PC-3 (cell line): ENCODE results near the gene SLC24A3. TPM values are rescaled to one million over a fixed set of nuclear protein-coding genes. Genes with fewer than 3 reads are reported as not detected.

Experiments used
- ATAC-seq: fragments of 200-7000 bp; cut with Tn5 transposase; 2 replicates; pipeline ENCODE4 v1.9.1; 2020; ENCODE audit warnings: mild to moderate bottlenecking, moderate library complexity
- BruUV-seq: library from RNA; stranded (reverse); fragments of 400-500 nt; replicated peaks from 2 replicates; lab custom pipeline; 2021; lab: Mats Ljungman, UMichigan
- CTCF ChIA-PET: fragments of 300-600 bp; sonication (Branson Sonifier 250); formaldehyde crosslinking; loops from one replicate; lab custom pipeline; 2022; ENCODE audit warnings: antibody characterized with exemption; lab: Charles Lee
- POLR2A ChIA-PET: fragments of 300-600 bp; sonication (Branson Sonifier 250); formaldehyde crosslinking; loops from one replicate; lab custom pipeline; 2022; ENCODE audit warnings: antibody characterized with exemption; ENCODE audit not compliant: unreplicated experiment; lab: Charles Lee
- DNase-seq: peaks from one replicate; pipeline ENCODE4 v3.0.0-alpha.2; 2015
- H2AFZ ChIP-seq: fragments of 300-600 bp; sonication (generic); 2 replicates; pipeline ENCODE4 v1.6.0; 2016; ENCODE audit warnings: antibody characterized with exemption, low read length
- H3F3A ChIP-seq: fragments of 300-600 bp; sonication (generic); one replicate; pipeline ENCODE4 v1.6.0; 2017; ENCODE audit warnings: antibody characterized with exemption, low read length, control low read depth, mild to moderate bottlenecking; ENCODE audit not compliant: unreplicated experiment
- H3K27ac ChIP-seq: fragments of 300-600 bp; sonication (generic); 2 replicates; pipeline ENCODE4 v1.5.1; 2016; ENCODE audit warnings: mild to moderate bottlenecking, low read length
- H3K27me3 ChIP-seq: fragments of 300-600 bp; sonication (generic); 2 replicates; pipeline ENCODE4 v1.6.1; 2016; ENCODE audit warnings: low read length, mixed read lengths
- H3K36me3 ChIP-seq: fragments of 300-600 bp; sonication (generic); 2 replicates; pipeline ENCODE4 v1.6.1; 2016; ENCODE audit warnings: low read depth, mixed run types, low read length, mixed read lengths
- H3K4me1 ChIP-seq: fragments of 300-600 bp; sonication (generic); 2 replicates; pipeline ENCODE4 v1.5.1; 2016; ENCODE audit warnings: low read length; ENCODE audit not compliant: insufficient read depth
- H3K4me2 ChIP-seq: fragments of 300-600 bp; sonication (generic); 2 replicates; pipeline ENCODE4 v1.6.0; 2016; ENCODE audit warnings: low read length
- H3K4me3 ChIP-seq: fragments of 300-600 bp; sonication (generic); 2 replicates; pipeline ENCODE4 v1.5.1; 2016; ENCODE audit warnings: mild to moderate bottlenecking, low read length, mixed read lengths
- H3K79me2 ChIP-seq: fragments of 300-600 bp; sonication (generic); 2 replicates; pipeline ENCODE4 v1.6.1; 2017; ENCODE audit warnings: low read length, mixed read lengths
- H3K9ac ChIP-seq: fragments of 300-600 bp; sonication (generic); 2 replicates; pipeline ENCODE4 v1.6.0; 2016; ENCODE audit warnings: mild to moderate bottlenecking, low read length
- H3K9me2 ChIP-seq: fragments of 300-600 bp; sonication (generic); replicated peaks from 2 replicates; pipeline ENCODE4 v1.6.1; 2016; ENCODE audit warnings: mixed run types, low read length, mixed read lengths
- H3K9me3 ChIP-seq: fragments of 300-600 bp; sonication (generic); 2 replicates; pipeline ENCODE4 v1.6.1; 2016; ENCODE audit warnings: low read length, mixed read lengths
- H4K20me1 ChIP-seq: fragments of 300-600 bp; sonication (generic); 2 replicates; pipeline ENCODE4 v1.6.1; 2016; ENCODE audit warnings: low read length, mixed read lengths
- EZH2 ChIP-seq: fragments of 300-600 bp; sonication (generic); IDR thresholded peaks from one replicate; pipeline ENCODE4 v1.6.1; 2017; ENCODE audit warnings: antibody characterized with exemption, mild to moderate bottlenecking, low read length; ENCODE audit not compliant: unreplicated experiment
- EZH2phosphoT487 ChIP-seq: fragments of 300-600 bp; sonication (generic); IDR thresholded peaks from 2 replicates; pipeline ENCODE4 v1.6.1; 2018; ENCODE audit warnings: mild to moderate bottlenecking, antibody characterized with exemption, low read length, borderline replicate concordance
- intact Hi-C: fragments of 100-400 bp; cut with micrococcal nuclease; formaldehyde crosslinking; loops from 2 replicates; pipeline ENCODE4 v1.9.0; 2023
- total RNA-seq: library from RNA; depleted of rRNA; stranded (reverse); fragments of >200 nt; gene quantifications from 2 replicates; pipeline ENCODE4 v1.2.3, GENCODE V29; 2014
- TF ChIP-seq, protein P1 (sequence below): fragments of 300-600 bp; sonication (generic); conservative IDR thresholded peaks from 2 replicates; pipeline ENCODE4 v1.5.1; 2017; ENCODE audit warnings: antibody characterized with exemption, low read depth, mild to moderate bottlenecking, low read length

SLC24A3 gene
- total RNA-seq, 1 experiment from 2014 or later = 0.11 TPM

DNA sequence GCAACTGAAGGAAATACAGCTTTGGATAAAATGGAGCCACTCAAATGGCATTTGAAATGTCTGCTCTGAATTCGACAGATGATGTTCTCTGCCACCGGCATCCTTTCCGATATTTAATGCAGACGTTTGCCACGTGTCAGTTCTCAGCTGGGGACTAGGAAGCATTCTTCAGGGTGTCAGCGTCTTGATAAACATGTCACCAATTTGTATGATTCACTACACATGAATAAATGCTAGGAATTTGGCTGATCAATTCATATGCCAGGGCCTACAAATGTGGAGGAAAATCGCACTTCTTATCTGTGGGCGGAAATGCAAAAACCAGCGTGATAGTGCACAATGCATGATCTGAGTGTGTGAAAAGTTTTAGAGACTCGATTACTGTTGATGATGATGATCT is 169.5 kb downstream of the SLC24A3 start:
- no peaks in the 10 kb centered on the region for H3K4me1 ChIP-seq
- no peaks in the 10 kb centered on the region for H3K36me3 ChIP-seq
- no peaks in the 10 kb centered on the region for H4K20me1 ChIP-seq
- H2AFZ ChIP-seq = no peak overlapping the region
- no peak overlapping the region for H3K9ac ChIP-seq
- TF ChIP-seq EZH2 = no peak
- no peak for TF ChIP-seq EZH2phosphoT487
- TF ChIP-seq, protein P1, sequence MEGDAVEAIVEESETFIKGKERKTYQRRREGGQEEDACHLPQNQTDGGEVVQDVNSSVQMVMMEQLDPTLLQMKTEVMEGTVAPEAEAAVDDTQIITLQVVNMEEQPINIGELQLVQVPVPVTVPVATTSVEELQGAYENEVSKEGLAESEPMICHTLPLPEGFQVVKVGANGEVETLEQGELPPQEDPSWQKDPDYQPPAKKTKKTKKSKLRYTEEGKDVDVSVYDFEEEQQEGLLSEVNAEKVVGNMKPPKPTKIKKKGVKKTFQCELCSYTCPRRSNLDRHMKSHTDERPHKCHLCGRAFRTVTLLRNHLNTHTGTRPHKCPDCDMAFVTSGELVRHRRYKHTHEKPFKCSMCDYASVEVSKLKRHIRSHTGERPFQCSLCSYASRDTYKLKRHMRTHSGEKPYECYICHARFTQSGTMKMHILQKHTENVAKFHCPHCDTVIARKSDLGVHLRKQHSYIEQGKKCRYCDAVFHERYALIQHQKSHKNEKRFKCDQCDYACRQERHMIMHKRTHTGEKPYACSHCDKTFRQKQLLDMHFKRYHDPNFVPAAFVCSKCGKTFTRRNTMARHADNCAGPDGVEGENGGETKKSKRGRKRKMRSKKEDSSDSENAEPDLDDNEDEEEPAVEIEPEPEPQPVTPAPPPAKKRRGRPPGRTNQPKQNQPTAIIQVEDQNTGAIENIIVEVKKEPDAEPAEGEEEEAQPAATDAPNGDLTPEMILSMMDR = no peak
- intact Hi-C loops = no loop called here
- H3K9me2 ChIP-seq = no peaks in the 10 kb centered on the region
- peaks cover 46% of the 10 kb centered on the region for H3K27me3 ChIP-seq
- no peak overlapping the region for H3K4me2 ChIP-seq
- DNase-seq (no peak), ATAC-seq (no peak)
- POLR2A ChIA-PET = no interaction called here
- H3K27ac ChIP-seq = no peak overlapping the region
- H3K79me2 ChIP-seq = no peaks in the 10 kb centered on the region
- no peak overlapping the region for H3K4me3 ChIP-seq
- CTCF ChIA-PET = no interaction called here
- BruUV-seq = no TSS peak
- H3F3A ChIP-seq = no peaks in the 10 kb centered on the region
- H3K9me3 ChIP-seq = no peaks in the 10 kb centered on the region

DNA sequence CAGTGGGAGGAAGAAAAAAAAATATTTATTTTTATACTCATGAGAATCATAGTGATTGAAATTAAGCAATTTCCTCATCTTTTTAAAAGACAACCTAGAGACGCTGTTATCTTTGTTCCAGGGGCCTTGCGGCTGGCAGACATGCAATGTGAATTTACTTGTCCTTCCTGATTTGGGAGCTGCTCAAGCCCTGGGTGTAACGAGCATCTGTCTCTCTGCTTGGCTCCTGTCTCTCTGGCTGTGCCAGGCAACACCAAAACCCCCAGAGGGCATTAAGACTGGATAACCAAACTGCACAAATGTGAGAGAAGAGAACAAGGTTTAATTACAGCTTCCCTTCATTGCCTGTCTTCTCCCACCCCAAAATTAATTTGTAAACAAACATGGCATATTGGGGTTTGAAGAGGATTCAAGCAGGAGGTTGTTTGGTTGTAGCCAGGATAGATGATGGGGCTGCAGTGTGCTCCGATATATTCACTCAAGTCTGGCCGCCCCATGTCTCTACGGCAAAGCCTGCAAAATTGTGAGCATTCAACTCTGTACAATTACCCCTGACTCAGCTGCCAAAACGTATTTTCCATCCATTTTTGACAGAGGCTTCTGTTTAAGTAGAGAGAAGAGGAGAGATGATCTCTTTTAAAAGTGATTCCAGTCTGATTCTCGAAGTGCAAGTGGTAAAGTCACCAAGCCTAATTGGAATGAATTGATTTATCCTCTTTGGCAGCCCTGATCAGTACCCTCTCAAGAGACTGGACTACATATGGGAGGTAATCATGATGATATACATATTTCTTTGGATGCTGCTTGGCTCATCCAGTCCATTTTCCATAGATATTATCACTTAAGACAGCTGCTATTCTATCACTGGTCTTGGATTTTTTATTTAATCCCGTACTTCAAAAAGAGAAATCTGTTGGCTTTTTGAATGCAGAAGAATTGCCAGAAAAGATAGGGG is 170.2 kb downstream of the SLC24A3 start:
- H3K4me2 ChIP-seq = no peak overlapping the region
- H4K20me1 ChIP-seq = no peaks in the 10 kb centered on the region
- TF ChIP-seq EZH2 (no peak), EZH2phosphoT487 (no peak)
- TF ChIP-seq, protein P1 = no peak
- intact Hi-C loops = no loop called here
- POLR2A ChIA-PET = no interaction called here
- no peaks in the 10 kb centered on the region for H3K9me2 ChIP-seq
- H3K36me3 ChIP-seq = no peaks in the 10 kb centered on the region
- no peaks in the 10 kb centered on the region for H3K4me1 ChIP-seq
- peaks cover 39% of the 10 kb centered on the region for H3K27me3 ChIP-seq
- no TSS peak for BruUV-seq
- CTCF ChIA-PET = no interaction called here
- no peak overlapping the region for H3K27ac ChIP-seq
- H3K9me3 ChIP-seq = no peaks in the 10 kb centered on the region
- H3F3A ChIP-seq = no peaks in the 10 kb centered on the region
- ATAC-seq (no peak), DNase-seq (no peak)
- no peak overlapping the region for H3K9ac ChIP-seq
- H2AFZ ChIP-seq = no peak overlapping the region
- no peaks in the 10 kb centered on the region for H3K79me2 ChIP-seq
- no peak overlapping the region for H3K4me3 ChIP-seq

DNA sequence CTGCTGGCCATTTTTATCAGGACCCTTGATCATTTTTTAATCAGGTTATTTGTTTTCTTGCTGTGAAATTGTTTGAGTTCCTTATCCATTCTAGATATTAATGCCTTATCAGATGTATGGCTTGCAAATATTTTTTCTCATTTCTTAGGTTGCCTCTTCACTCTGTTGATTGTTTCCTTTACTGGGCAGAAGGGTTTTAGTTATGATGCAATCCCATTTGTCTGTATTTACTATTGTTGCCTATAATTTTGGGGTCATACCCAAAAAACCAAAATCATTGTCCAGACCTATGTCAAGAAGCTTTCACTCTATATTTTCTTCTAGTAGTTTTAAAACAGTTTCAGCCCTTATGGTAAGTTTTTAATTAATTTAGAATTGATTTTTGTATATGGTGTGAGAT is 172.5 kb downstream of the SLC24A3 start:
- BruUV-seq = no TSS peak
- no peak for DNase-seq
- Histone ChIP-seq H3K4me3 (no peak overlapping the region), H3K9ac (no peak overlapping the region), H4K20me1 (no peaks in the 10 kb centered on the region), H3K9me2 (no peaks in the 10 kb centered on the region), H3F3A (no peaks in the 10 kb centered on the region), H3K27me3 (peaks cover 26% of the 10 kb centered on the region), H3K79me2 (no peaks in the 10 kb centered on the region), H3K9me3 (no peaks in the 10 kb centered on the region), H3K4me2 (no peak overlapping the region), H3K4me1 (no peaks in the 10 kb centered on the region), H3K27ac (no peak overlapping the region), H3K36me3 (no peaks in the 10 kb centered on the region), H2AFZ (no peak overlapping the region)
- intact Hi-C loops = no loop called here
- ChIA-PET POLR2A (no interaction called here), CTCF (no interaction called here)
- no peak for ATAC-seq
- TF ChIP-seq, protein P1 = no peak
- TF ChIP-seq EZH2phosphoT487 (no peak), EZH2 (no peak)
